Keratinocyte (primary cell): ENCODE data around the gene BRD2.
"Not testable (repeated sequence)": the region's sequence is repeated elsewhere in the genome, so short reads cannot be mapped to it uniquely, and the experiment has no call there.

Experiments used
- EZH2 ChIP-seq: IDR thresholded peaks from one replicate; pipeline ENCODE4 v1.6.1; 2012; ENCODE audit warnings: inconsistent platforms, mild to moderate bottlenecking, low read length, moderate library complexity
- TF ChIP-seq, protein P1 (sequence below), 3 experiments: IDR thresholded peaks in 1 of 3; conservative IDR thresholded peaks in 1 of 3; optimal IDR thresholded peaks in 1 of 3; 2 replicates in 2 of 3; 3 replicates in 1 of 3; pipeline versions ENCODE3 to v1.5.1; 2011; ENCODE audit warnings: low read length in 3 of 3, mild to moderate bottlenecking in 3 of 3, moderate library complexity in 2 of 3, control low read depth in 1 of 3, inconsistent platforms in 1 of 3; ENCODE audit not compliant: insufficient read depth in 2 of 3; ENCODE audit errors: extremely low read depth in 1 of 3

DNA sequence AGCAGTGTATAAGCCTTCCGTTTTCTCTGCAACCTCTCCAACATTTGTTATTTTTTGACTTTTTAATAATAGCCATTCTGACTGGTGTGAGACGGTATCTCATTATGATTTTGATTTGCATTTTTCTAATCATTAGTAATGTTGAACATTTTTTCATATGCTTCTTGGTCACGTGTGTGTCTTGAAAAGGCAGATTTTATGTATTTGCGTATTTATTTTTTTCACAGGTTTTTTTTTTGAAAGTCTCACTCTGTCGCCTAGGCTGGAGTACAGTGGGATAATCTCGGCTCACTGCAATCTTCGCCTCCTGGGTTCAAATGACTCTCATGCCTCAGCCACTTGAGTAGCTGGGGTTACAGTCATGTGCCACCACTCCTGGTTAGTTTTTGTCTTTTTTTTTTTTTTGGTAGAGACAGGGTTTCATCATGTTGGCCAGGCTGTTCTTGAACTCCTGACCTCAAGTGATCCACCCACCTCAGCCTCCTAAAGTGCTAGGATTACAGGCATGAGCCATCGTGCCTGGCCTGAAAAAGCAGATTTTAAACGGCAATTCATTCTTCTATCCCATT, 25.8 kb upstream of the BRD2 start:
- not testable (repeated sequence) for TF ChIP-seq EZH2
- TF ChIP-seq, protein P1, sequence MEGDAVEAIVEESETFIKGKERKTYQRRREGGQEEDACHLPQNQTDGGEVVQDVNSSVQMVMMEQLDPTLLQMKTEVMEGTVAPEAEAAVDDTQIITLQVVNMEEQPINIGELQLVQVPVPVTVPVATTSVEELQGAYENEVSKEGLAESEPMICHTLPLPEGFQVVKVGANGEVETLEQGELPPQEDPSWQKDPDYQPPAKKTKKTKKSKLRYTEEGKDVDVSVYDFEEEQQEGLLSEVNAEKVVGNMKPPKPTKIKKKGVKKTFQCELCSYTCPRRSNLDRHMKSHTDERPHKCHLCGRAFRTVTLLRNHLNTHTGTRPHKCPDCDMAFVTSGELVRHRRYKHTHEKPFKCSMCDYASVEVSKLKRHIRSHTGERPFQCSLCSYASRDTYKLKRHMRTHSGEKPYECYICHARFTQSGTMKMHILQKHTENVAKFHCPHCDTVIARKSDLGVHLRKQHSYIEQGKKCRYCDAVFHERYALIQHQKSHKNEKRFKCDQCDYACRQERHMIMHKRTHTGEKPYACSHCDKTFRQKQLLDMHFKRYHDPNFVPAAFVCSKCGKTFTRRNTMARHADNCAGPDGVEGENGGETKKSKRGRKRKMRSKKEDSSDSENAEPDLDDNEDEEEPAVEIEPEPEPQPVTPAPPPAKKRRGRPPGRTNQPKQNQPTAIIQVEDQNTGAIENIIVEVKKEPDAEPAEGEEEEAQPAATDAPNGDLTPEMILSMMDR (optimal IDR thresholded peaks at IDR 0.05 in 1 of 3, IDR thresholded peaks at IDR 0.05 in 1 of 3, conservative IDR thresholded peaks at IDR 0.05 in 1 of 3; ENCODE audit: extremely low read depth in 1 of 3, insufficient read depth in 2 of 3, low read length in 3 of 3), result not testable (repeated sequence)
